ENCODE measurements around the gene GTF2A2. TPM values are rescaled to one million over a fixed set of nuclear protein-coding genes. Genes with fewer than 3 reads are reported as not detected.

Gene GTF2A2
- polyA plus RNA-seq, 1 donor (not counting 4 experiments of a cell fraction or from before 2014, with no cell fraction given): 77.8 TPM

GRCh38 chr15:59688423-59688781 lies 31.1 kb upstream of the GTF2A2 start:
- DNase-seq (ENCODE audit: low read depth, low spot score) (no peak), FAIRE-seq (peak; percentile 20)
- H3K27me3 ChIP-seq (ENCODE audit: control insufficient read depth, extremely low read depth, insufficient read depth, low read length): no peaks in the 10 kb centered on the region
- H3K4me3 ChIP-seq (ENCODE audit: control insufficient read depth in 2 of 3, extremely low read depth in 1 of 3, insufficient read depth in 2 of 3, low read depth in 1 of 3, low read length in 3 of 3): peak overlapping the region; percentile 83 to 96 (median 88)
- peaks cover 57% of the 10 kb centered on the region for H3K79me2 ChIP-seq (ENCODE audit: control insufficient read depth, insufficient read depth, low read length)
- H3K27ac ChIP-seq (ENCODE audit: control insufficient read depth, insufficient read depth, low read length): peak overlapping the region; percentile 87
- H3K4me2 ChIP-seq (ENCODE audit: control insufficient read depth, extremely low read depth, insufficient read depth, low read depth, low read length): peak overlapping the region; percentile 89
- H3K9me3 ChIP-seq (ENCODE audit: control insufficient read depth, low read depth, low read length): no peaks in the 10 kb centered on the region
- peaks cover 17% of the 10 kb centered on the region for H4K20me1 ChIP-seq (ENCODE audit: control insufficient read depth, extremely low read depth, insufficient read depth, low read length)
- TF ChIP-seq EZH2 (IDR thresholded peaks at IDR 0.05; ENCODE audit: low read length): no peak
- no peak for TF ChIP-seq CTCF (optimal IDR thresholded peaks at IDR 0.05 in 1 of 3, IDR thresholded peaks at IDR 0.05 in 1 of 3, conservative IDR thresholded peaks at IDR 0.05 in 1 of 3; ENCODE audit: extremely low read depth in 1 of 3, insufficient read depth in 2 of 3, low read length in 3 of 3)
- H3K4me1 ChIP-seq (ENCODE audit: control insufficient read depth, extremely low read depth, insufficient read depth, low read length): peaks cover 24% of the 10 kb centered on the region
- H3K9ac ChIP-seq (ENCODE audit: control insufficient read depth, extremely low read depth, insufficient read depth, low read length): peak overlapping the region; percentile 99
- H2AFZ ChIP-seq (ENCODE audit: control insufficient read depth, low read length): peak overlapping the region; percentile 1
- dilution Hi-C loops (cut with MboI; ENCODE audit: extremely low pct_ligation_motif_present, low sequenced_read_pairs): no loop called here
- no peaks in the 10 kb centered on the region for H3K9me1 ChIP-seq (ENCODE audit: control insufficient read depth, extremely low read depth, insufficient read depth, low read length)
- peaks cover 0 to 4% of the 10 kb centered on the region in 2 experiments for H3K36me3 ChIP-seq (ENCODE audit: control insufficient read depth in 2 of 2, extremely low read depth in 1 of 2, insufficient read depth in 2 of 2, low read length in 2 of 2)

DNA sequence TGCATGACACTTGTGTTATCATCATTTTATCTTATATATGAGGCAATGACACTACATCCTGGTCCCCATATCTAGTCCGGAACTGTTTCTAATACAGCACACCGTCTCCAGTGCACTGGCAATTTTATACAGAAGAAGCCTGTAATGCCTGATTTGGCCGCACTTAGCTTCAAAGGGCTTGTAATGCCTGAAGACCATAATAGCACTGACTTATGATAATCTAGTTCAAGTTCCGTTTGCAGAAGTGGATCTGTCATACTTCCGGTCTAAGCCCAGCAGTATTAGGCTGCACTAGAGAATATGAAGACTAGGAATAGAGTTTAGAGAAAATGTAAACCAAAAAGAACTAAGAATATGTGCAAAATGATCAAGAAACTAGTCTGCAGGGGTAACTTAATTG lies 30.5 kb upstream of the GTF2A2 start:
- H3K4me2 ChIP-seq (ENCODE audit: control insufficient read depth, extremely low read depth, insufficient read depth, low read depth, low read length): peak overlapping the region; percentile 89
- dilution Hi-C loops (cut with MboI; ENCODE audit: extremely low pct_ligation_motif_present, low sequenced_read_pairs): no loop called here
- H3K27ac ChIP-seq (ENCODE audit: control insufficient read depth, insufficient read depth, low read length): peak overlapping the region; percentile 87
- no peak for FAIRE-seq
- no peak for DNase-seq (ENCODE audit: low read depth, low spot score)
- H3K4me1 ChIP-seq (ENCODE audit: control insufficient read depth, extremely low read depth, insufficient read depth, low read length): peaks cover 24% of the 10 kb centered on the region
- no peak overlapping the region for H2AFZ ChIP-seq (ENCODE audit: control insufficient read depth, low read length)
- no peaks in the 10 kb centered on the region for H3K27me3 ChIP-seq (ENCODE audit: control insufficient read depth, extremely low read depth, insufficient read depth, low read length)
- H3K4me3 ChIP-seq (ENCODE audit: control insufficient read depth in 2 of 3, extremely low read depth in 1 of 3, insufficient read depth in 2 of 3, low read depth in 1 of 3, low read length in 3 of 3): peak overlapping the region; percentile 83 to 96 (median 88)
- TF ChIP-seq EZH2 (IDR thresholded peaks at IDR 0.05; ENCODE audit: low read length) (no peak), CTCF (optimal IDR thresholded peaks at IDR 0.05 in 1 of 3, IDR thresholded peaks at IDR 0.05 in 1 of 3, conservative IDR thresholded peaks at IDR 0.05 in 1 of 3; ENCODE audit: extremely low read depth in 1 of 3, insufficient read depth in 2 of 3, low read length in 3 of 3) (no peak)
- H3K79me2 ChIP-seq (ENCODE audit: control insufficient read depth, insufficient read depth, low read length): peaks cover 62% of the 10 kb centered on the region
- H4K20me1 ChIP-seq (ENCODE audit: control insufficient read depth, extremely low read depth, insufficient read depth, low read length): peaks cover 22% of the 10 kb centered on the region
- no peaks in the 10 kb centered on the region for H3K9me3 ChIP-seq (ENCODE audit: control insufficient read depth, low read depth, low read length)
- H3K36me3 ChIP-seq (ENCODE audit: control insufficient read depth in 2 of 2, extremely low read depth in 1 of 2, insufficient read depth in 2 of 2, low read length in 2 of 2): peaks cover 0 to 7% of the 10 kb centered on the region in 2 experiments
- H3K9me1 ChIP-seq (ENCODE audit: control insufficient read depth, extremely low read depth, insufficient read depth, low read length): no peaks in the 10 kb centered on the region
- H3K9ac ChIP-seq (ENCODE audit: control insufficient read depth, extremely low read depth, insufficient read depth, low read length): peak overlapping the region; percentile 99

Measured in keratinocyte (primary cell).